ENCODE measurements around the gene ATP5PD.
A peak's percentile ranks its signal among the peaks of the same experiment; 100 is the strongest.

DNA sequence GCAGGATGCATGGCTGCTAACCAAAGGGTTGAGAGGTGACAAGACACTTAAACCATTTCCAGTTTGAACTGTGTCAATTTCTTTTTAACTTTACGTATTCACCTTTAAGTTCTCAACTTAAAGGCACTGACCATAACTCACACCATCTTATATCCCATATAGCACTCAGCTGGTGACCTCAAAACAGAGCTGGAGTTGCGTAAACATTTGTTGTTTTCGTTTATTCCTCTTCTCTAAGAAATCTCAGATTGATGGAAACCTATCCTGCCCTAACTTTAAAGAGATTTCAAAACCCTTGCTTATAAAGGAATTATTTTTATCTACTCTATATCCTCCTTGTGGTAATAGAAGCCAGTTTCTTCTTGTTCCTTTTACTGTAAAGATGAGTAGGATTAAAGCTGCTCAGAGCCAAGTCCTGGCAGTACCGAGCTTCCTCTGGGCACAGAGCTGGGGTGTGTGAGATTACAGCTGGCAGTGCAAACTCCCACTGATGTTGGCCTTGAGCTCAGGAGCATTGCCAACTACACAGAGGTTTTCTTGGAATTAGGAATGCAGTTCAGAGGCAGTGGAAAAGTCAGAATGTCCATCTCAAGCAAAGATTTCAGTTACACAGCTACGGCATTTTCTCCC lies 1.6 kb upstream of the ATP5PD start:
- peak; percentile 71 for TF ChIP-seq POLR2AphosphoS5 (IDR thresholded peaks at IDR 0.05)
- TF ChIP-seq, protein P1, sequence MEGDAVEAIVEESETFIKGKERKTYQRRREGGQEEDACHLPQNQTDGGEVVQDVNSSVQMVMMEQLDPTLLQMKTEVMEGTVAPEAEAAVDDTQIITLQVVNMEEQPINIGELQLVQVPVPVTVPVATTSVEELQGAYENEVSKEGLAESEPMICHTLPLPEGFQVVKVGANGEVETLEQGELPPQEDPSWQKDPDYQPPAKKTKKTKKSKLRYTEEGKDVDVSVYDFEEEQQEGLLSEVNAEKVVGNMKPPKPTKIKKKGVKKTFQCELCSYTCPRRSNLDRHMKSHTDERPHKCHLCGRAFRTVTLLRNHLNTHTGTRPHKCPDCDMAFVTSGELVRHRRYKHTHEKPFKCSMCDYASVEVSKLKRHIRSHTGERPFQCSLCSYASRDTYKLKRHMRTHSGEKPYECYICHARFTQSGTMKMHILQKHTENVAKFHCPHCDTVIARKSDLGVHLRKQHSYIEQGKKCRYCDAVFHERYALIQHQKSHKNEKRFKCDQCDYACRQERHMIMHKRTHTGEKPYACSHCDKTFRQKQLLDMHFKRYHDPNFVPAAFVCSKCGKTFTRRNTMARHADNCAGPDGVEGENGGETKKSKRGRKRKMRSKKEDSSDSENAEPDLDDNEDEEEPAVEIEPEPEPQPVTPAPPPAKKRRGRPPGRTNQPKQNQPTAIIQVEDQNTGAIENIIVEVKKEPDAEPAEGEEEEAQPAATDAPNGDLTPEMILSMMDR (IDR thresholded peaks at IDR 0.05): no peak
